PC-3 (cell line): ENCODE data around the gene MS4A4E. TPM values are rescaled to one million over a fixed set of nuclear protein-coding genes. Genes with fewer than 3 reads are reported as not detected.

Experiments used
- ATAC-seq: fragments of 200-7000 bp; cut with Tn5 transposase; 2 replicates; pipeline ENCODE4 v1.9.1; 2020; ENCODE audit warnings: mild to moderate bottlenecking, moderate library complexity
- BruUV-seq: library from RNA; stranded (reverse); fragments of 400-500 nt; replicated peaks from 2 replicates; lab custom pipeline; 2021; lab: Mats Ljungman, UMichigan
- CTCF ChIA-PET: fragments of 300-600 bp; sonication (Branson Sonifier 250); formaldehyde crosslinking; loops from one replicate; lab custom pipeline; 2022; ENCODE audit warnings: antibody characterized with exemption; lab: Charles Lee
- POLR2A ChIA-PET: fragments of 300-600 bp; sonication (Branson Sonifier 250); formaldehyde crosslinking; loops from one replicate; lab custom pipeline; 2022; ENCODE audit warnings: antibody characterized with exemption; ENCODE audit not compliant: unreplicated experiment; lab: Charles Lee
- DNase-seq: peaks from one replicate; pipeline ENCODE4 v3.0.0-alpha.2; 2015
- H2AFZ ChIP-seq: fragments of 300-600 bp; sonication (generic); 2 replicates; pipeline ENCODE4 v1.6.0; 2016; ENCODE audit warnings: antibody characterized with exemption, low read length
- H3F3A ChIP-seq: fragments of 300-600 bp; sonication (generic); one replicate; pipeline ENCODE4 v1.6.0; 2017; ENCODE audit warnings: antibody characterized with exemption, low read length, control low read depth, mild to moderate bottlenecking; ENCODE audit not compliant: unreplicated experiment
- H3K27ac ChIP-seq: fragments of 300-600 bp; sonication (generic); 2 replicates; pipeline ENCODE4 v1.5.1; 2016; ENCODE audit warnings: mild to moderate bottlenecking, low read length
- H3K27me3 ChIP-seq: fragments of 300-600 bp; sonication (generic); 2 replicates; pipeline ENCODE4 v1.6.1; 2016; ENCODE audit warnings: low read length, mixed read lengths
- H3K36me3 ChIP-seq: fragments of 300-600 bp; sonication (generic); 2 replicates; pipeline ENCODE4 v1.6.1; 2016; ENCODE audit warnings: low read depth, mixed run types, low read length, mixed read lengths
- H3K4me1 ChIP-seq: fragments of 300-600 bp; sonication (generic); 2 replicates; pipeline ENCODE4 v1.5.1; 2016; ENCODE audit warnings: low read length; ENCODE audit not compliant: insufficient read depth
- H3K4me2 ChIP-seq: fragments of 300-600 bp; sonication (generic); 2 replicates; pipeline ENCODE4 v1.6.0; 2016; ENCODE audit warnings: low read length
- H3K4me3 ChIP-seq: fragments of 300-600 bp; sonication (generic); 2 replicates; pipeline ENCODE4 v1.5.1; 2016; ENCODE audit warnings: mild to moderate bottlenecking, low read length, mixed read lengths
- H3K79me2 ChIP-seq: fragments of 300-600 bp; sonication (generic); 2 replicates; pipeline ENCODE4 v1.6.1; 2017; ENCODE audit warnings: low read length, mixed read lengths
- H3K9ac ChIP-seq: fragments of 300-600 bp; sonication (generic); 2 replicates; pipeline ENCODE4 v1.6.0; 2016; ENCODE audit warnings: mild to moderate bottlenecking, low read length
- H3K9me2 ChIP-seq: fragments of 300-600 bp; sonication (generic); replicated peaks from 2 replicates; pipeline ENCODE4 v1.6.1; 2016; ENCODE audit warnings: mixed run types, low read length, mixed read lengths
- H3K9me3 ChIP-seq: fragments of 300-600 bp; sonication (generic); 2 replicates; pipeline ENCODE4 v1.6.1; 2016; ENCODE audit warnings: low read length, mixed read lengths
- H4K20me1 ChIP-seq: fragments of 300-600 bp; sonication (generic); 2 replicates; pipeline ENCODE4 v1.6.1; 2016; ENCODE audit warnings: low read length, mixed read lengths
- CTCF ChIP-seq: fragments of 300-600 bp; sonication (generic); conservative IDR thresholded peaks from 2 replicates; pipeline ENCODE4 v1.5.1; 2017; ENCODE audit warnings: antibody characterized with exemption, low read depth, mild to moderate bottlenecking, low read length
- EZH2 ChIP-seq: fragments of 300-600 bp; sonication (generic); IDR thresholded peaks from one replicate; pipeline ENCODE4 v1.6.1; 2017; ENCODE audit warnings: antibody characterized with exemption, mild to moderate bottlenecking, low read length; ENCODE audit not compliant: unreplicated experiment
- EZH2phosphoT487 ChIP-seq: fragments of 300-600 bp; sonication (generic); IDR thresholded peaks from 2 replicates; pipeline ENCODE4 v1.6.1; 2018; ENCODE audit warnings: mild to moderate bottlenecking, antibody characterized with exemption, low read length, borderline replicate concordance
- intact Hi-C: fragments of 100-400 bp; cut with micrococcal nuclease; formaldehyde crosslinking; loops from 2 replicates; pipeline ENCODE4 v1.9.0; 2023
- total RNA-seq: library from RNA; depleted of rRNA; stranded (reverse); fragments of >200 nt; gene quantifications from 2 replicates; pipeline ENCODE4 v1.2.3, GENCODE V29; 2014

MS4A4E gene
- total RNA-seq, 1 experiment from 2014 or later = not detected

- no peaks in the 10 kb centered on the region for H4K20me1 ChIP-seq
- intact Hi-C loops = no loop called here
- no peak overlapping the region for H3K4me2 ChIP-seq
- ATAC-seq (no peak), DNase-seq (no peak)
- H3F3A ChIP-seq = peaks cover 7% of the 10 kb centered on the region
- H3K27ac ChIP-seq = no peak overlapping the region
- no peak overlapping the region for H3K4me3 ChIP-seq
- CTCF ChIA-PET = no interaction called here
- POLR2A ChIA-PET = no interaction called here
- peaks cover 35% of the 10 kb centered on the region for H3K4me1 ChIP-seq
- no peaks in the 10 kb centered on the region for H3K9me3 ChIP-seq
- no peak for TF ChIP-seq CTCF
- TF ChIP-seq EZH2phosphoT487 = no peak
- TF ChIP-seq EZH2 = no peak
- H2AFZ ChIP-seq = no peak overlapping the region
- H3K79me2 ChIP-seq = no peaks in the 10 kb centered on the region
- BruUV-seq = no TSS peak
- H3K9ac ChIP-seq = no peak overlapping the region
- H3K27me3 ChIP-seq = no peaks in the 10 kb centered on the region
- H3K9me2 ChIP-seq = no peaks in the 10 kb centered on the region
- no peaks in the 10 kb centered on the region for H3K36me3 ChIP-seq
Measured at GRCh38 chr11:60161766-60162165, 81.2 kb downstream of the MS4A4E start.

- Histone ChIP-seq H3K9me3 (no peaks in the 10 kb centered on the region), H3K4me1 (peaks cover 36% of the 10 kb centered on the region), H3K9me2 (no peaks in the 10 kb centered on the region), H3K4me3 (no peak overlapping the region), H3K27ac (no peak overlapping the region), H3K79me2 (no peaks in the 10 kb centered on the region), H3K36me3 (no peaks in the 10 kb centered on the region), H4K20me1 (no peaks in the 10 kb centered on the region), H3F3A (peaks cover 7% of the 10 kb centered on the region), H2AFZ (no peak overlapping the region), H3K27me3 (no peaks in the 10 kb centered on the region), H3K9ac (no peak overlapping the region), H3K4me2 (no peak overlapping the region)
- ChIA-PET POLR2A (no interaction called here), CTCF (no interaction called here)
- DNase-seq (no peak), ATAC-seq (no peak)
- intact Hi-C loops = no loop called here
- no TSS peak for BruUV-seq
- TF ChIP-seq EZH2phosphoT487 = no peak
- TF ChIP-seq CTCF = no peak
- no peak for TF ChIP-seq EZH2
Measured at GRCh38 chr11:60161107-60161506, 81.8 kb downstream of the MS4A4E start.

DNA sequence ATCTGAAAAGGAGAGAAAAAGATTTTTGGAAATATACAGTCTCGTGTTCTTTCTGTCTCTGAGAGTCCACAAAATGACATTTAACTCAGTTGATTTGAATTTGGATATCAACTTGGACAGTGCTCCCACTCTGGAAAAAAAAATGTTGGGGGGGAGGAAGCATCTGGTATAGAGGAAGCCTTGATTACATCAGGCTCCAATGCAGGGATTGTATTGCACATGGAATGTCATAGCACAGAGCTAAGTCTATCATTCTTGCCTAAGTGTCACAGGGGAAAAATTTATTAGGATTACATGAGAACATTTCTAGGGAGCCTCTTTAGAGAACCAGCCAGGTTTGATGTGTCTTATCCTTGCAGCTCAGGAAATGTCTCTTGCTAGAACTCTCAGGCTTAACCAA lies 83.1 kb downstream of the MS4A4E start:
- TF ChIP-seq CTCF (no peak), EZH2 (no peak), EZH2phosphoT487 (no peak)
- intact Hi-C loops = no loop called here

More for the DNA sequence above, 83.1 kb downstream of the MS4A4E start:
- H4K20me1 ChIP-seq = no peaks in the 10 kb centered on the region
- H2AFZ ChIP-seq = no peak overlapping the region
- no peak for ATAC-seq
- H3K9ac ChIP-seq = no peak overlapping the region
- peaks cover 7% of the 10 kb centered on the region for H3F3A ChIP-seq
- DNase-seq = peak; percentile 6
- H3K9me3 ChIP-seq = no peaks in the 10 kb centered on the region
- no peaks in the 10 kb centered on the region for H3K79me2 ChIP-seq
- H3K9me2 ChIP-seq = no peaks in the 10 kb centered on the region
- H3K4me2 ChIP-seq = no peak overlapping the region
- BruUV-seq = no TSS peak
- no peaks in the 10 kb centered on the region for H3K27me3 ChIP-seq
- no peak overlapping the region for H3K4me3 ChIP-seq
- H3K27ac ChIP-seq = no peak overlapping the region
- H3K4me1 ChIP-seq = peaks cover 31% of the 10 kb centered on the region
- H3K36me3 ChIP-seq = no peaks in the 10 kb centered on the region
- ChIA-PET POLR2A (no interaction called here), CTCF (no interaction called here)
